Measurements from ENCODE around the gene RNF121. TPM values are rescaled to one million over a fixed set of nuclear protein-coding genes. Genes with fewer than 3 reads are reported as not detected.

RNF121 gene
- total RNA-seq, 2 donors from 2014 or later = 28.6 to 43.0 TPM

DNA sequence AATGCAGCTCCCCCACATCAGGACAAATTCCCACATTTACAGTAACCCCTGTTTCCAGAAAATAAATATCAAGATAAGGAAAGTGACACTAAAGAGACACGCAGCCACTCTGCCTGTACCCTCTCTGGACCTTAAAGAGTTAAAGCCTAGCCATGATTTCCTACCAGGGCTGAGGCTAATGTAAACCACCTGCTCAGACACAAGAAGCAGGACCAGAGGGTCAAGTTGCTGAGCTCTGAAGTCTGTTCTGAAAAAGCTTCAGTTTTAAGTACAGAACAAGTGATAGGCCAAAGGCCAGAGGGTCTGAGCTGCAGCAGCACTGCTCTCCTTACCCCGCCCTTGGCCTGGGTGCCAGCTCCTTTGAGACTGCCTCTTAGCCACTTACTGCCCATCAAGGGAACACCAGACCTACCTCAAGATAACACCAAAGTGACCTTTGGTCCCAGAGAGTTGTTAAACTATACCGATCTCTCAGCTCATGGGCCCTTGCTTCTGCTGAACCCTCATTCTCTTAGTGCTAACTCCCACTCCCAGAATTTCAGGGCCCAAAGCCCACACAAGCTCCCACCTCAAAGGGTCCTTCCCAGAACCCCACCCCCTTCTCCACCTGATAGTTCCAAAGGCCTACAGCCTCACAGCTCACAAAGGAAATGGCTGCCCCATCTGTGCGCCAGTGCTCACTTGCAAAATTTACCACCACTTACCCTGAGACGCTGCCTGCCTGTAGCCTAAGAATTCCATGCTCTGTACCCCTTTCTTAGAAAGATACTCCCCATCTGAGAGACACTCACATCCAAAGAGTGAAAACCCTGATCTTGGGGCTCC lies 110.4 kb downstream of the RNF121 start:
- intact Hi-C loops (cut with DNase I) = no loop called here
- H3K27ac ChIP-seq = peak overlapping the region; percentile 99
- H3K9ac ChIP-seq (ENCODE audit: low read depth in 2 of 2, low read length in 2 of 2) = peak overlapping the region; percentile 76 to 97
- no peaks in the 10 kb centered on the region for H3K9me3 ChIP-seq
- H3K27me3 ChIP-seq = no peaks in the 10 kb centered on the region
- peak; percentile 90 for DNase-seq
- TF ChIP-seq, protein P1, sequence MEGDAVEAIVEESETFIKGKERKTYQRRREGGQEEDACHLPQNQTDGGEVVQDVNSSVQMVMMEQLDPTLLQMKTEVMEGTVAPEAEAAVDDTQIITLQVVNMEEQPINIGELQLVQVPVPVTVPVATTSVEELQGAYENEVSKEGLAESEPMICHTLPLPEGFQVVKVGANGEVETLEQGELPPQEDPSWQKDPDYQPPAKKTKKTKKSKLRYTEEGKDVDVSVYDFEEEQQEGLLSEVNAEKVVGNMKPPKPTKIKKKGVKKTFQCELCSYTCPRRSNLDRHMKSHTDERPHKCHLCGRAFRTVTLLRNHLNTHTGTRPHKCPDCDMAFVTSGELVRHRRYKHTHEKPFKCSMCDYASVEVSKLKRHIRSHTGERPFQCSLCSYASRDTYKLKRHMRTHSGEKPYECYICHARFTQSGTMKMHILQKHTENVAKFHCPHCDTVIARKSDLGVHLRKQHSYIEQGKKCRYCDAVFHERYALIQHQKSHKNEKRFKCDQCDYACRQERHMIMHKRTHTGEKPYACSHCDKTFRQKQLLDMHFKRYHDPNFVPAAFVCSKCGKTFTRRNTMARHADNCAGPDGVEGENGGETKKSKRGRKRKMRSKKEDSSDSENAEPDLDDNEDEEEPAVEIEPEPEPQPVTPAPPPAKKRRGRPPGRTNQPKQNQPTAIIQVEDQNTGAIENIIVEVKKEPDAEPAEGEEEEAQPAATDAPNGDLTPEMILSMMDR (IDR thresholded peaks at IDR 0.05) = no peak
- H3K4me1 ChIP-seq = peaks cover 18% of the 10 kb centered on the region
- H3K4me3 ChIP-seq = peak overlapping the region; percentile 37
- no peaks in the 10 kb centered on the region for H3K36me3 ChIP-seq

DNA sequence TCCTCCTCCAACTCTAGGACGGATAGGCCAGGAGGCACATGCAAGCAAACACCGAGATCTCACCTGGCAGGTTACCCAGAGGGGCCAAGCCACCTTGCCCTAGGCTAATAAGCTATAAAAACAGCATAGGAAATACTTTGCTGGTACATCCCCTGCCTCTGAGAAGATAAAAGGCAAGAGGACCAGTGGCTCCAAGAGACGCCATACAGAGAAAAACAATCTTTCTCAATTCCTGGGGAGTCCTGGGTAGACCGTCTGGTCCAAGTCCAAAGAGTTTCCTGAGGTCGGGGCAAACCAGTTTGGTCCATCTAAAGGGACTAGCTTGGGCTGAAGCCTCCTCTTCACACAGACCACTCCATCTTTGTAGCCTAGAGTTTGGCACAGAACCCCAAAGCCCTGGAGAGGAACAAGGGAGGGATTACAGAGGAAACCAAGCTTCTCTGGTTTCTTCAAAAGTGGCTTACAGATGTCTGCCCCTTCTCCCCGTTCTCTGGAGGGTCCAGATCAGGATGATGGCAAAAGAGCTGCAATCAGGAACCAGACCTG lies 111.1 kb downstream of the RNF121 start:
- DNase-seq = peak; percentile 65

DNA sequence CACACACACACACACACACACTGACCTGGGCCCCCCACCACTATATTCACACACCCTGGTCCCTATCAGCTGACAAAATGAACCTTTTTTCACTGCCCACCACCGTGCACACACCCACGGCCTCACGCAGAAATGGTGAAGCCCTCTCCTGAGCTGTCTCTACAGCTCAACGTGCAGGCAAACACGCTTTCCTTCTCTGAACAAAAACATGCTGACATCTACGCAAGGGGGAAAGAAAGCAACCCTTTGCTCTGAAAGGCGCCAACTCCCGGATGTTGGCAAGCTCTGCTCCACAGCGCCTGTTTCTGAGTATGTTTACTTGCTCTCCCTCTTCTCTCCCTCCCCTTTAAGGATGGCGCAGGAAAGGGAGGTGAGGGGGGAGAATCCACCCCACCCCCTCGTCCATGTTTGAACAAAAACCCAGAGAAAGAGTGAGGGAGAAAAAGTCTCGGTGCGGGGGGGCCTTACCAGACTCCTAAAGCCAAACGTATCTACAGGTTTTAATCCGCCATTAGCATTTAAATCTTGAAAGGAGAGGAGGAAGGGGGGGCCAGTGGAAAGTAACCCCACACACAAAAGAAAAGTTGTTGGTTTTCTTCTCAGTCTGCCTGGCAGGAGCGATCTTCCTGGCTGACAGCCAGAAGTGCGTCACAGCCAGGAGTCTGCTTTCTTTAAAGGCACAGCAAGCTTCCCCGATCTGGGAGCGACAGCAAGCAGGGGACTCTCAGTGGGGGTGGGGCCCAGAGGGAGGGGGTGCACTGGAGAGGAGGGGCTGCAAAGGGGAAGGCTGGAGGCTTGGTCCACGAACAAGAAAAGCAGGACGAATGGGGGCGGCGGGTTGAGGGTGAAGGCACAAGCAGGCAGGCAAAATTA lies 111.9 kb downstream of the RNF121 start:
- TF ChIP-seq, protein P1 (IDR thresholded peaks at IDR 0.05) = no peak
- H3K27me3 ChIP-seq = no peaks in the 10 kb centered on the region
- intact Hi-C loops (cut with DNase I) = no loop called here
- peak overlapping the region; percentile 85 to 97 for H3K9ac ChIP-seq (ENCODE audit: low read depth in 2 of 2, low read length in 2 of 2)
- DNase-seq = peak; percentile 97
- H3K4me1 ChIP-seq = peaks cover 18% of the 10 kb centered on the region
- H3K27ac ChIP-seq = peak overlapping the region; percentile 99
- no peaks in the 10 kb centered on the region for H3K9me3 ChIP-seq
- H3K36me3 ChIP-seq = no peaks in the 10 kb centered on the region
- H3K4me3 ChIP-seq = peak overlapping the region; percentile 37

More for the DNA sequence above, 111.1 kb downstream of the RNF121 start:
- H3K4me3 ChIP-seq = peak overlapping the region; percentile 37
- peak overlapping the region; percentile 76 to 97 for H3K9ac ChIP-seq (ENCODE audit: low read depth in 2 of 2, low read length in 2 of 2)
- H3K27ac ChIP-seq = peak overlapping the region; percentile 99
- no peaks in the 10 kb centered on the region for H3K9me3 ChIP-seq
- peaks cover 18% of the 10 kb centered on the region for H3K4me1 ChIP-seq
- H3K27me3 ChIP-seq = no peaks in the 10 kb centered on the region
- TF ChIP-seq, protein P1 (IDR thresholded peaks at IDR 0.05) = no peak
- no peaks in the 10 kb centered on the region for H3K36me3 ChIP-seq
- intact Hi-C loops (cut with DNase I) = no loop called here

DNA sequence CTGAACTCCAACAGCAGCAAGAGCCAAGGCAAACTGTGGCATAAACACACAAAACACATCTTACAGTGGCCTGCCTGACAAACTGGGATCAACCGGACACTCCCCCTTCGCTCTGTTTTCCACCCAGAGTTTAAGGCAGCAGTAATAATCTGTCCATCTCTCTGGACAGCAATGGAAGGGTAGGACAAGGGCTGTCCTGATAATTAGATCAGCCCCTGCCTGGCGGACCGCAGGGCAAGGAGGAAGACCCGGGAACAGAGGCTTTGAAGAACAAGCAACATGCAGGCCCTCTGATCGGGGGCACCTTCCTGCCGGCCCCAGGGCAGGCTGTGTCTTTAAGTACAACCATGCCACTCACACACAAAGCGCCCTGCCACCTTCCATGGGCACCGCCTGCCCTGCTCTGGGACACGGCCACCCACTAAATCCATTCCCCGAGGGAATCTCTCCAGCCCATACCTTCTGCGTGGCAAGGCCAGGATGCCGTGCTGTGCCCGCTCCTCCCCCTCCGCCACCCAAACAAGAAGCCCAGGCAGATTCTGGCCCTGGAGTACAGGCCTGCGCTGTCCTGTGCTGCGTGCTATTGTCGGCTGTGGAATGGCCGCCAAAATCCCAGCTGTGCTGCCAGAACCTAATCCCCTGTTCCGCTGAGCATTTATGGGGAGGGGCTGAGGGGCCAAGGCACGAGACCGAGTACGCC lies 112.7 kb downstream of the RNF121 start:
- Histone ChIP-seq H3K4me3 (peak overlapping the region; percentile 37), H3K27ac (peak overlapping the region; percentile 99), H3K9ac (ENCODE audit: low read depth in 2 of 2, low read length in 2 of 2) (peak overlapping the region; percentile 85 to 97), H3K27me3 (no peaks in the 10 kb centered on the region), H3K4me1 (peaks cover 18% of the 10 kb centered on the region), H3K9me3 (no peaks in the 10 kb centered on the region), H3K36me3 (no peaks in the 10 kb centered on the region)
- DNase-seq = peak; percentile 65
- TF ChIP-seq, protein P1 (IDR thresholded peaks at IDR 0.05) = no peak
- intact Hi-C loops (cut with DNase I) = no loop called here
